ENCODE data around the gene COPB1.

COPB1 gene

DNA sequence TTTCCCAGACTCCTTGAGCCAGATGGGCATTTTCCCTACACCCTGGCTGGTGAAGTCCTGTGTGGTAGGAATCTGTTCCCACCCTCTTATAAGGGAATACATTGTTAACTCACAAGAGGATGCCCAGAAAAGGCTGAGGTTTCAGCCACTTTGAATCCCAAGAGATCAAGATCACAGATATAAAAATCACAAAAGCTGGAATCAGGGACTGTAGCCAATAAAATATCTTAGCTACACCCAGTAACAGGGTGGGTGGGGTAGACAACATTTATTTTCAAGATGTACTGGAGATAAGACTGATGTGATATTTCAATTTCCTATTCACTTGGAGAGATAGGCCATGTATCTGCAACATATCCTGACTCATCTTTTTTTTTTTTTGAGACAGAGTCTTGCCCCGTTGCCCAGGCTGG is 50.3 kb downstream of the COPB1 start:
- no peaks in the 10 kb centered on the region for H3K36me3 ChIP-seq (ENCODE audit: control insufficient read depth, low read length)
- H3K27ac ChIP-seq (ENCODE audit: low read depth, low read length) = no peak overlapping the region
- H3K4me1 ChIP-seq (ENCODE audit: control insufficient read depth, low read length) = peaks cover 19% of the 10 kb centered on the region
- no peaks in the 10 kb centered on the region for H3K9me2 ChIP-seq (replicated peaks; ENCODE audit: control insufficient read depth, low read length)
- no peaks in the 10 kb centered on the region for H3F3A ChIP-seq (ENCODE audit: control insufficient read depth, insufficient read depth)
- no peak overlapping the region for H3K4me3 ChIP-seq (ENCODE audit: low read length)
- no peaks in the 10 kb centered on the region for H3K79me2 ChIP-seq (ENCODE audit: control insufficient read depth, low read length)
- no peaks in the 10 kb centered on the region for H3K9me3 ChIP-seq (ENCODE audit: control insufficient read depth, insufficient read depth, low read length)
- no peaks in the 10 kb centered on the region; the same call in 1 of the 2 replicates for H3K27me3 ChIP-seq (ENCODE audit: control insufficient read depth, low read length)
- TF ChIP-seq, protein P1, sequence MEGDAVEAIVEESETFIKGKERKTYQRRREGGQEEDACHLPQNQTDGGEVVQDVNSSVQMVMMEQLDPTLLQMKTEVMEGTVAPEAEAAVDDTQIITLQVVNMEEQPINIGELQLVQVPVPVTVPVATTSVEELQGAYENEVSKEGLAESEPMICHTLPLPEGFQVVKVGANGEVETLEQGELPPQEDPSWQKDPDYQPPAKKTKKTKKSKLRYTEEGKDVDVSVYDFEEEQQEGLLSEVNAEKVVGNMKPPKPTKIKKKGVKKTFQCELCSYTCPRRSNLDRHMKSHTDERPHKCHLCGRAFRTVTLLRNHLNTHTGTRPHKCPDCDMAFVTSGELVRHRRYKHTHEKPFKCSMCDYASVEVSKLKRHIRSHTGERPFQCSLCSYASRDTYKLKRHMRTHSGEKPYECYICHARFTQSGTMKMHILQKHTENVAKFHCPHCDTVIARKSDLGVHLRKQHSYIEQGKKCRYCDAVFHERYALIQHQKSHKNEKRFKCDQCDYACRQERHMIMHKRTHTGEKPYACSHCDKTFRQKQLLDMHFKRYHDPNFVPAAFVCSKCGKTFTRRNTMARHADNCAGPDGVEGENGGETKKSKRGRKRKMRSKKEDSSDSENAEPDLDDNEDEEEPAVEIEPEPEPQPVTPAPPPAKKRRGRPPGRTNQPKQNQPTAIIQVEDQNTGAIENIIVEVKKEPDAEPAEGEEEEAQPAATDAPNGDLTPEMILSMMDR (IDR thresholded peaks at IDR 0.05; ENCODE audit: low read depth, low read length, poor library complexity, severe bottlenecking) = no peak
- TF ChIP-seq EZH2phosphoT487 (IDR thresholded peaks at IDR 0.05; ENCODE audit: borderline replicate concordance, low read length) = no peak
- H4K20me1 ChIP-seq (ENCODE audit: control insufficient read depth, insufficient read depth, low read depth, low read length) = no peaks in the 10 kb centered on the region
- no peak overlapping the region for H3K4me2 ChIP-seq (ENCODE audit: low read length)

DNA sequence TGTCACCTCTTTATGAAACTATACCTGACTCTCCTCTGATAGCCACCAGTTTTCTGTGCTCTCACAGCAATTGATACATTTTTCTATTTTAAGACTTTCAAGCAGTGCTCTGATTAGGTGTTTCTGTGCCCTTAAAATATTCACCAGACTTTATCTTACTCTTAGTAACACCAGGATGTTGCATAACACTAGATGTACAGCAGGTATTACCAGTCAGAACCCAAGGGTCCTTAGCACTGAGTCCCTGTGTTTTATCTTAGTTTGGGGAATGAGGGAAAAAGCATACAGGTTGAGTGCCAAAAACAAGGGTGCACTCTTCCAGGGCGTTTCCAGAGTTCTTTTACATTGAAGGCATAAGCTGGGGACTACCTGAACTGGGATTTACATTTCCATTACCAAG is 51.4 kb downstream of the COPB1 start:
- H3K4me2 ChIP-seq (ENCODE audit: low read length) = no peak overlapping the region
- H3K27ac ChIP-seq (ENCODE audit: low read depth, low read length) = no peak overlapping the region
- no peaks in the 10 kb centered on the region; the same call in 1 of the 2 replicates for H3K27me3 ChIP-seq (ENCODE audit: control insufficient read depth, low read length)
- H3K36me3 ChIP-seq (ENCODE audit: control insufficient read depth, low read length) = no peaks in the 10 kb centered on the region
- no peaks in the 10 kb centered on the region for H4K20me1 ChIP-seq (ENCODE audit: control insufficient read depth, insufficient read depth, low read depth, low read length)
- H3K4me1 ChIP-seq (ENCODE audit: control insufficient read depth, low read length) = peaks cover 19% of the 10 kb centered on the region
- H3K9me2 ChIP-seq (replicated peaks; ENCODE audit: control insufficient read depth, low read length) = no peaks in the 10 kb centered on the region
- H3F3A ChIP-seq (ENCODE audit: control insufficient read depth, insufficient read depth) = no peaks in the 10 kb centered on the region
- H3K79me2 ChIP-seq (ENCODE audit: control insufficient read depth, low read length) = no peaks in the 10 kb centered on the region
- H3K4me3 ChIP-seq (ENCODE audit: low read length) = no peak overlapping the region
- H3K9me3 ChIP-seq (ENCODE audit: control insufficient read depth, insufficient read depth, low read length) = no peaks in the 10 kb centered on the region
- TF ChIP-seq, protein P1 (IDR thresholded peaks at IDR 0.05; ENCODE audit: low read depth, low read length, poor library complexity, severe bottlenecking) = no peak
- TF ChIP-seq EZH2phosphoT487 (IDR thresholded peaks at IDR 0.05; ENCODE audit: borderline replicate concordance, low read length) = no peak

DNA sequence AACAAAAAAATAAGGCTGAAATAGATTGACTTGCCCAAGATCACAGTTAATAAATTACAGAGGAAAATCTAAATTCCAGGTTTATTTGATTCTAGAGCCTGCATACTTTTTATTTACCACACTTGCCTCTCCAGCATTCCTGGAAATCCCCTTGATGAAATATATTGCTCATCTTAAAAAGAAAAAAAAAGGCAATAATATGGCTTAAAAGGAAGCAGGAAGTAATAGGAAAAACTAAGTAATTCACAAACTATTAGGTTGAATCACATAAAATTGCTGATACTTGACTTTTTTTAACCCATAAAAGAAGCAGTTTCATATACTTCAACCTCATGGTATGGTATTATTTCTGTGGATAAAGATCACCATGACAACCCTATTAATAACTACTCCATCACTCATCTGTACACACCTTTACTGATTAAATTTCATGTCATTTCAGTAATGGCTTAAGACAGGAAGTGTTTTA is 52.9 kb downstream of the COPB1 start:
- no peaks in the 10 kb centered on the region; the same call in 1 of the 2 replicates for H3K27me3 ChIP-seq (ENCODE audit: control insufficient read depth, low read length)
- no peaks in the 10 kb centered on the region for H3K9me3 ChIP-seq (ENCODE audit: control insufficient read depth, insufficient read depth, low read length)
- H3K4me3 ChIP-seq (ENCODE audit: low read length) = no peak overlapping the region
- no peaks in the 10 kb centered on the region for H3K36me3 ChIP-seq (ENCODE audit: control insufficient read depth, low read length)
- no peaks in the 10 kb centered on the region for H4K20me1 ChIP-seq (ENCODE audit: control insufficient read depth, insufficient read depth, low read depth, low read length)
- no peaks in the 10 kb centered on the region for H3K9me2 ChIP-seq (replicated peaks; ENCODE audit: control insufficient read depth, low read length)
- 0 out of 2 replicates have a peak overlapping the region, but pooled peaks have one; percentile 1 for H3K4me2 ChIP-seq (ENCODE audit: low read length)
- peaks cover 14% of the 10 kb centered on the region for H3K4me1 ChIP-seq (ENCODE audit: control insufficient read depth, low read length)
- H3K79me2 ChIP-seq (ENCODE audit: control insufficient read depth, low read length) = no peaks in the 10 kb centered on the region
- no peak overlapping the region for H3K27ac ChIP-seq (ENCODE audit: low read depth, low read length)
- H3F3A ChIP-seq (ENCODE audit: control insufficient read depth, insufficient read depth) = no peaks in the 10 kb centered on the region
- no peak for TF ChIP-seq EZH2phosphoT487 (IDR thresholded peaks at IDR 0.05; ENCODE audit: borderline replicate concordance, low read length)
- TF ChIP-seq, protein P1 (IDR thresholded peaks at IDR 0.05; ENCODE audit: low read depth, low read length, poor library complexity, severe bottlenecking) = no peak
